ENCODE data around the gene CABYR.

DNA sequence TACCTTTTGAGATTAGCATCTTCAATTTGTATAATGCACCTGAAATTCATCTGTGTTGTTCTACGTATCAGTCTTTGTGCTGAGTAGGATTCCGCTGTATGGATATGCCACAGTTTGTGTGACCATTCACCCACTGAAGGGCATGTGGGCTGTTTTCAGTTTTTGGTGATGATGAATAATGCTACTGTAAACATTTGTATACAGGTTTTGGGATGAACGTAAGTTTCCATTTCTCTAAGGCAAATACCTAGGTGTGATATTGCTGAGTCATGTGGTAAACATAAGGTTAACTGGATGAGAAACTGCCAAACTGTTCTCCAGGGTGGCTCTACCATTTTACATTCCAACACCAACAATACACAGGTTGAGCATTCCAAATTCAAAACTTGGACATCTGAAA is 35.1 kb downstream of the CABYR start:
- TF ChIP-seq, protein P1, sequence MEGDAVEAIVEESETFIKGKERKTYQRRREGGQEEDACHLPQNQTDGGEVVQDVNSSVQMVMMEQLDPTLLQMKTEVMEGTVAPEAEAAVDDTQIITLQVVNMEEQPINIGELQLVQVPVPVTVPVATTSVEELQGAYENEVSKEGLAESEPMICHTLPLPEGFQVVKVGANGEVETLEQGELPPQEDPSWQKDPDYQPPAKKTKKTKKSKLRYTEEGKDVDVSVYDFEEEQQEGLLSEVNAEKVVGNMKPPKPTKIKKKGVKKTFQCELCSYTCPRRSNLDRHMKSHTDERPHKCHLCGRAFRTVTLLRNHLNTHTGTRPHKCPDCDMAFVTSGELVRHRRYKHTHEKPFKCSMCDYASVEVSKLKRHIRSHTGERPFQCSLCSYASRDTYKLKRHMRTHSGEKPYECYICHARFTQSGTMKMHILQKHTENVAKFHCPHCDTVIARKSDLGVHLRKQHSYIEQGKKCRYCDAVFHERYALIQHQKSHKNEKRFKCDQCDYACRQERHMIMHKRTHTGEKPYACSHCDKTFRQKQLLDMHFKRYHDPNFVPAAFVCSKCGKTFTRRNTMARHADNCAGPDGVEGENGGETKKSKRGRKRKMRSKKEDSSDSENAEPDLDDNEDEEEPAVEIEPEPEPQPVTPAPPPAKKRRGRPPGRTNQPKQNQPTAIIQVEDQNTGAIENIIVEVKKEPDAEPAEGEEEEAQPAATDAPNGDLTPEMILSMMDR (IDR thresholded peaks at IDR 0.05 in 4 of 5, conservative IDR thresholded peaks at IDR 0.05 in 1 of 5): no peak
- no peak for TF ChIP-seq POLR2A (IDR thresholded peaks at IDR 0.05)
